Measurements from ENCODE around the gene C11orf68.

DNA sequence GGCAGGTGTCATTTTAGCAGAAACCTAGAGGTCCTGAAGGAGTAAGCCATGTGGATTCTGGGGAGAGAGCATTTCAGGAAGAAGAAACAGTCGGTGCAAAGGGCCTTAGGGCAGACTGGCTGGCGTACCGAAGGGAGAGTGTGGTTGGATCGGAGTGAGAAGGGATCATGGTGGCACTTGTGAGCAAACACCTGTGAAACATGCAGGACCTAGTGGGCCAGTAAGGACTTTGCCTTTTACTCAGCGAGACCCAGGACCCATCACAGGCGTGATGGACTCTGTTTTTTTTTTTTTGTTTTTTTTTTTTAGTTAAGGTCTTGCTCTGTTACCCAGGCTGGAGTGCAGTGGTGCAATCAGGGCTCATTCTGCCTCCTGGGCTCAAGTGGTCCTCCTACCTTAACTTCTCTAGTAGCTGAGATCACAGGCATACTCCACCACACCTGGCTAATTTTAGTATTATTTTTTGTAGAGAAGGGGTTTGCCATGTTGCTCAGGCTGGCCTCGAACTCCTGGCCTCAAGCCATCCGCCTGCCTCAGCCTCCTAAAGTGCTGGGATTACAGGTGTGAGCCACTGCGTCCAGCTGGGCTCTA is 23.0 kb upstream of the C11orf68 start:
- no peak for TF ChIP-seq POLR2A (IDR thresholded peaks at IDR 0.05)
- TF ChIP-seq, protein P1, sequence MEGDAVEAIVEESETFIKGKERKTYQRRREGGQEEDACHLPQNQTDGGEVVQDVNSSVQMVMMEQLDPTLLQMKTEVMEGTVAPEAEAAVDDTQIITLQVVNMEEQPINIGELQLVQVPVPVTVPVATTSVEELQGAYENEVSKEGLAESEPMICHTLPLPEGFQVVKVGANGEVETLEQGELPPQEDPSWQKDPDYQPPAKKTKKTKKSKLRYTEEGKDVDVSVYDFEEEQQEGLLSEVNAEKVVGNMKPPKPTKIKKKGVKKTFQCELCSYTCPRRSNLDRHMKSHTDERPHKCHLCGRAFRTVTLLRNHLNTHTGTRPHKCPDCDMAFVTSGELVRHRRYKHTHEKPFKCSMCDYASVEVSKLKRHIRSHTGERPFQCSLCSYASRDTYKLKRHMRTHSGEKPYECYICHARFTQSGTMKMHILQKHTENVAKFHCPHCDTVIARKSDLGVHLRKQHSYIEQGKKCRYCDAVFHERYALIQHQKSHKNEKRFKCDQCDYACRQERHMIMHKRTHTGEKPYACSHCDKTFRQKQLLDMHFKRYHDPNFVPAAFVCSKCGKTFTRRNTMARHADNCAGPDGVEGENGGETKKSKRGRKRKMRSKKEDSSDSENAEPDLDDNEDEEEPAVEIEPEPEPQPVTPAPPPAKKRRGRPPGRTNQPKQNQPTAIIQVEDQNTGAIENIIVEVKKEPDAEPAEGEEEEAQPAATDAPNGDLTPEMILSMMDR (IDR thresholded peaks at IDR 0.05) = no peak

All from uterus (tissue), 2 donors.